Chondrocyte (in vitro differentiated cells): ENCODE data around the gene NOL3. TPM values are rescaled to one million over a fixed set of nuclear protein-coding genes. Genes with fewer than 3 reads are reported as not detected.

ENCODE experiments used
- DNase-seq: peaks from one replicate; pipeline ENCODE4 v3.0.0; 2021; ENCODE audit warnings: mixed read lengths, low spot score
- H3K27ac Mint-ChIP-seq: one replicate; pipeline ENCODE4 v1.8.0; 2021; ENCODE audit warnings: mild to moderate bottlenecking, moderate library complexity, mixed read lengths; ENCODE audit not compliant: unreplicated experiment
- H3K27me3 Mint-ChIP-seq: 2 replicates; pipeline ENCODE4 v1.8.0; 2021; ENCODE audit warnings: low read depth, mixed read lengths
- H3K36me3 Mint-ChIP-seq: 2 replicates; pipeline ENCODE4 v1.8.0; 2021; ENCODE audit warnings: low read depth, mixed read lengths
- H3K4me1 Mint-ChIP-seq: 2 replicates; pipeline ENCODE4 v1.8.0; 2021; ENCODE audit warnings: low read depth, mild to moderate bottlenecking, mixed read lengths
- H3K4me3 Mint-ChIP-seq: one replicate; pipeline ENCODE4 v1.8.0; 2021; ENCODE audit warnings: mild to moderate bottlenecking, moderate library complexity, mixed read lengths; ENCODE audit not compliant: unreplicated experiment
- H3K9me3 Mint-ChIP-seq: 2 replicates; pipeline ENCODE4 v1.8.0; 2021; ENCODE audit warnings: low read depth, mixed read lengths
- CTCF ChIP-seq: fragments of 200-600 bp; sonication (generic); IDR thresholded peaks from 2 replicates; pipeline ENCODE4 v1.5.0; 2021; ENCODE audit warnings: antibody characterized with exemption, mild to moderate bottlenecking, moderate library complexity
- total RNA-seq: library from RNA; stranded (reverse); gene quantifications from 3 replicates; pipeline ENCODE4 v1.2.1, GENCODE V29; 2021

NOL3 gene
- total RNA-seq, 1 donor from 2014 or later, result 31.2 TPM

- no peak for TF ChIP-seq CTCF
- no peak overlapping the region for H3K27ac Mint-ChIP-seq
- DNase-seq, result no peak
- peaks cover 2% of the 10 kb centered on the region for H3K36me3 Mint-ChIP-seq
- no peaks in the 10 kb centered on the region for H3K27me3 Mint-ChIP-seq
- H3K9me3 Mint-ChIP-seq, result no peaks in the 10 kb centered on the region
- H3K4me3 Mint-ChIP-seq, result no peak overlapping the region
- H3K4me1 Mint-ChIP-seq, result peaks cover 13% of the 10 kb centered on the region
These were observed 39.2 kb downstream of the NOL3 start for GRCh38 chr16:67209565-67209964.

DNA sequence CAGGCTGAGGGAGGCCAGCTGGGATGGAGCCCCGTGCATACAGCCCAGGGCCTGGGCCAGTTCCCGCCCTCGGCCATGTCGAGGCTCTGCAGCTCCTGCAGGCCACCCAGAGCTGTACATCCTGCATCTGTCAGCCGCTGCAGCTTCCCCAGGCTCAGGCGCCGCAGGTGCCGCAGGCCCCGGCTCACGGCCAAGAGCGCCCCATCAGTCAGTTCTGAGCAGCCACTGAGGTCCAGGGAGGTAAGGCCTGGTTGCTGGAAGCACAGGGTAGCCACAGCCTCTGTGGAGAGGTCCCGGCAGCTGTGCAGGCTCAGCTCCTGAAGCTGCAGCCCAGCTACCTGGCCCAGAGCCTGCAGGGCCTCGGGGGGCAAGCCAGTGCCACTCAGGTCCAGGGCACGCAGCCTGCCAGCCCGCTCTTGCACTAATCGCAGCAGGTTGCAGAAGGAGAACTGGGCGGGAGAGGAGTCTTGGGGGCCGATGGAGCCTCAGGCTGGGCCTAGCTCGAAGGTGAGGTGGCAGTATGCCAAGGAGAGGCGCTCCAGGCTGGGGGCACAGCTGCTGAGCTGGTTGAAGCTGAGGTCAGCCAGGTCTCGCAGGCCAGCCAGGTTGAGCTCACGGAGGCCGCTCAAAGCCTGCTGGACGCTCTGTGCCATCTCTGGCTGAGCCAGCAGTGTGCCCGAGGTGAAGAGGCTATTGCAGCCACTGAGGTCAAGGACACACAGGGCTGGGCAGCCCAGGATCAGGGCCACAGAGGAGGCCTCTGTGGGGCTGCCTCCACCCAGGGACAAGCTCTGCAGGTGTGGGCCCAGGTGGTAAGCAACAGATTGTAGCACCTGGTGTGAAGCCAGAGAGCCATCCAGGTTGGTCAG, 40.0 kb downstream of the NOL3 start:
- Mint-ChIP-seq H3K36me3 (peaks cover 2% of the 10 kb centered on the region), H3K27ac (no peak overlapping the region), H3K9me3 (no peaks in the 10 kb centered on the region), H3K4me3 (no peak overlapping the region), H3K27me3 (no peaks in the 10 kb centered on the region), H3K4me1 (peaks cover 13% of the 10 kb centered on the region)
- no peak for DNase-seq
- no peak for TF ChIP-seq CTCF

DNA sequence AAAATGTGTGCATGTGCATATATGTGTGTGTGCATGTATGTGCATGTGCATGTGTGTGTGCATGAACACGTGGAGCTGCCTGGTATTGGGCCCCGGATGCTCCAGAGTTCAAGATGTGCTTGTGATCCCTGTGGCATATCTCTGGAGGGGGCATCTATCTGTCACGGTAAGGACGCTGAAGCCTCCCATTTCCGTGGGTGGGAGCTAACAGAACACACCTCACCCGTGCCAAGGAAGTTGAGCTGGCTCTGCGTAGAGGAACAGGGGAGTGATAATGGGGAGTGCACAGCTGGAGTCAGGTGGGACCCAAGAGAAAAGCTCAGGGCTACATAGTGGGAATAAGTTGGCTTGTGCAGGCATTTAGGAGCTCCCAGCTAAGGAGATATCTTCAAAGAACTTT, 41.3 kb downstream of the NOL3 start:
- no peak overlapping the region for H3K27ac Mint-ChIP-seq
- H3K27me3 Mint-ChIP-seq, result no peaks in the 10 kb centered on the region
- no peak for DNase-seq
- H3K36me3 Mint-ChIP-seq, result peaks cover 3% of the 10 kb centered on the region
- H3K4me1 Mint-ChIP-seq, result peaks cover 13% of the 10 kb centered on the region
- H3K9me3 Mint-ChIP-seq, result no peaks in the 10 kb centered on the region
- no peak for TF ChIP-seq CTCF
- H3K4me3 Mint-ChIP-seq, result no peak overlapping the region

- Mint-ChIP-seq H3K9me3 (no peaks in the 10 kb centered on the region), H3K4me3 (no peak overlapping the region), H3K27ac (no peak overlapping the region), H3K36me3 (peaks cover 8% of the 10 kb centered on the region), H3K27me3 (no peaks in the 10 kb centered on the region), H3K4me1 (peaks cover 3% of the 10 kb centered on the region)
- TF ChIP-seq CTCF, result no peak
- no peak for DNase-seq
These were observed 42.4 kb downstream of the NOL3 start for GRCh38 chr16:67212766-67213165.

DNA sequence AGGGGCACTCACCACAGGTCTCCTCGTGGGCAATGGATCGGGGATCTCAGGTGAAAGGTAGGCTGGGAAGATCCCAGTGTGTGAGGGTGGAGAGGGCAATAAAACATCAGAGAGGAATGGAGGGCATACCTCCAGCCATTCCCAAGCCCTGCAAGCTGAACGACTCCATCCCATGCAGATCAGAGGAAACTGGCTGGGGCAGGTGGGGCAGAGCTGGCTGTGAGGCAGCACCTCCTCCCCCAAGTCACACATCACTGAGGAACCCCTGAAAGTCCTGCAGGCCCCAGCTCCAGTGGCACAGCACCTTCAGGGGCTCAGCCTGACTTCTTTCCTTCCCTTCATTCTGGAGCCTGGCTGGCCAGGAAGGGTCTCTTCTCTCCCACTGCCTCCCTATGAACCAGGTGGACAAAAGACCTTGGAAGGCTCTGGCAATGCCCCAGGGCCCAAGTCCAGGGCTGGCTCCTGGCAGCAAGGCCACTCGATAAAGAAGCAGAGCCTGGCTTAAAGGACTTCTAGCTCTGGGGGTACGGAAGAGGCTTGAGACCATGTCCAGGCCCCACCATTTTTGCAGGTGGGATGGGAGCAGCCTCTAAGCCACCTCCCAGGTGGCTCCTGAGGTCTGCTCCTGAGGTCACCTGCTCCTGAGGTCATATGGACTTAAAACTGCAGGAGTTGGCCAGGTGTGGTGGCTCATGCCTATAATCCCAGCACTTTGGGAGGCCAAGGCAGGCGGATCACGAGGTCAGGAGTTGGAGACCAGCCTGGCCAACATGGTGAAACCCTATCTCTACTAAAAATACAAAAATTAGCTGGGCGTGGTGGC, 43.1 kb downstream of the NOL3 start:
- no peaks in the 10 kb centered on the region for H3K27me3 Mint-ChIP-seq
- H3K4me3 Mint-ChIP-seq, result no peak overlapping the region
- DNase-seq, result no peak
- no peak overlapping the region for H3K27ac Mint-ChIP-seq
- H3K4me1 Mint-ChIP-seq, result no peaks in the 10 kb centered on the region
- H3K9me3 Mint-ChIP-seq, result no peaks in the 10 kb centered on the region
- H3K36me3 Mint-ChIP-seq, result peaks cover 8% of the 10 kb centered on the region
- no peak for TF ChIP-seq CTCF
